ENCODE measurements around the gene POU2F1. TPM values are rescaled to one million over a fixed set of nuclear protein-coding genes. Genes with fewer than 3 reads are reported as not detected.

Gene POU2F1
- total RNA-seq, 1 donor from 2014 or later: 4.7 TPM

DNA sequence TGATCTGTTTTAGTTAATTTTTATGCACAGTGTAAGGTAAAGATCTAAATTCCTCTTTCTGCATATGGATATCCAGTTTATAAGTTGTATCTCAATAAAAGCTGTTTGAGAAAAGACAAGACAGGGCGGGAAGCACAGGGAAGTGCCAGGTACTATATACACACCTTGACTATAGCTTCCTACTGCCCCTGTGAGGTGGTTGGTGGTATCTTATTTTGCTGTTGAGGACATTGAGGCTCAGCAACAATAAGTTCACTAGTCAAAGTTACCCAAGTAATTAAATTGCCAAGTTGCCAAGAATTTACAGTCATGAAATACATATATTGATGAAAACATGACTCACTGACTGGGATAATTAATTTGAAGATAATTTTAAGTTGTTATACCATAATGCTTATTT lies 188.5 kb downstream of the POU2F1 start:
- ATAC-seq: peak; percentile 44
- DNase-seq (ENCODE audit: low spot score): no peak

DNA sequence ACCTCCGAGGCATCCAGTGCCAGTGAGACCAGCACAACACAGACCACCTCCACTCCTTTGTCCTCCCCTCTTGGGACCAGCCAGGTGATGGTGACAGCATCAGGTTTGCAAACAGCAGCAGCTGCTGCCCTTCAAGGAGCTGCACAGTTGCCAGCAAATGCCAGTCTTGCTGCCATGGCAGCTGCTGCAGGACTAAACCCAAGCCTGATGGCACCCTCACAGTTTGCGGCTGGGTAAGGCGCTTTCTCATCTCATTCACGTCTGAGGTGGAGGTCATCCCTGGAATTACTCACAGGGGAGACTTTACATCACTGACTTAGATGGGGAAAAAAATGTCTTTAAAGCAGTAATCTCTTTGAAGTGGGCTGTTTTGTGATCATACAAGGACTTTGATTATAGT lies 191.4 kb downstream of the POU2F1 start:
- ATAC-seq: no peak

DNA sequence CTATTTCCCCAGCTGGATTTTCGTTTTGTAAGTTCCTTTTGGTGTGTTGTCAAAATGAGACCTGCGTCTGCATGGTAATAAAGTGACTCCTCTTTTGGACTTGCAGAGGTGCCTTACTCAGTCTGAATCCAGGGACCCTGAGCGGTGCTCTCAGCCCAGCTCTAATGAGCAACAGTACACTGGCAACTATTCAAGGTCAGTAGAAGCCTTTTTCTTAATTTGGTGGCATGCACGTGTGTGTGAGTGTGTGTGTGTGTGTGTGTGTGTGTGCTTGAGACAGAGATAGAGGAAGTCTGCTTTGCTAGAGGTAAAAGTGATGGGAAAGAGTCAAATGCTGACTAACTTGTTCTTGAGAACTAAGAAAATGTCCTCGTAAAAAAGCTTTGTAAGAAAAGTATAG lies 192.2 kb downstream of the POU2F1 start:
- DNase-seq (ENCODE audit: low spot score): no peak
- ATAC-seq: no peak

More for the DNA sequence above, 191.4 kb downstream of the POU2F1 start:
- DNase-seq (ENCODE audit: low spot score): no peak

DNA sequence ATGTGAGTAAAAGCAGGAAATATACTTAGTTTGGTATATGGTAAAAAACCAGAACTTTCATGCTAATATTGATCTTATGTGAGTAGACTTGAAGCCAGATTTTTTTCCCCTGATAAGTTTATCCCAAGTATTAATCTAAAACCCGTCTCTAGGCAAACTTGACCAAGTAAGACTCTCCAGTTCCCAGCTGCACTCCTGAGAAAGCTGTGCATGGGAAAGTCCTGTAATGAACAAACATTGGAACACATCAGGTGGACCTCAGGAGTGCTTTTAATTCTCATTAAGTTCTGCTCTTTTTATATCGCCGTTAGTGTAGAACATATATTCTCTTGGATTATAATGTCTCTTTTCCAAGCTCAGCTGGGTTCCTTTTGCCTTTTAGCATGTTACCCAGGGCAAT lies 192.6 kb downstream of the POU2F1 start:
- DNase-seq (ENCODE audit: low spot score): no peak
- ATAC-seq: no peak

DNA sequence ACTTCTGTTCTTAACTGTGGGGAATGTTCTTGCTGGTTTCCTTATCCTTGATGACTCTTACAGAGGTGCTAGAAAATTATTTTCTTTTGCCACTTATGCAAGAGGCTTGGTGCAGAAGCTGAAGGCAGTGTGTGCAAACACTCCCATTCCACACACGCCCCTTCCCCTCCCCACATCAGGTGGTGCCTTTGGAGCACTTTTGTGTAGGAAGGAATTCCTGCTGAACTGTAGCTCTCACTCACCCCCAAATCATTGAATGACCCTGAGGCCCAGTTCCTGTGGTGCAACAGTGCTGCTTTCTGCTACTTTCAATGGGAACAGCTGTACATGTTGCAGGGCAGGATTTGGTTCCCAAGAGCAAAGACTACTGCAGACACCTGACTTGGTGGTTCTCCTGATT lies 195.8 kb downstream of the POU2F1 start:
- ATAC-seq (no peak), DNase-seq (ENCODE audit: low spot score) (no peak)

DNA sequence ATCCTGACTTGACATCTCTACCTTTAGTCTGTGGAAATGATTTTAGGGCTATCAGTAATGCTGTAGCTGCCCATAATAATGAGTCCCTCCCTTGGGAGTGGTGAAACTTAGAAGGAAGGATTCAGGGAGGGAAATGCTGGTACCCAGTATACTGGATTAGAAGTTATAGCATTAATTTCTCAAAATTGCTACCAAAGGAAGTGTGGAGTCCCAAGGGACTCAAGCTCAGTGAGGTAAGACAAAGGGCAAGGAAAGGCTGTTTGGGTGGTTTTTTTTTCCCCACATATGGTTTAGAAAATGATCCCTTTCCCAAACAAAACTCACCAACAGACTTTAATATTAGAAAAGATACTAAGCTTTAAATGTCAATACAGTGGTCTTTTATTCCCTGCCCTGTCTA lies 197.7 kb downstream of the POU2F1 start:
- ATAC-seq (no peak), DNase-seq (ENCODE audit: low spot score) (no peak)

DNA sequence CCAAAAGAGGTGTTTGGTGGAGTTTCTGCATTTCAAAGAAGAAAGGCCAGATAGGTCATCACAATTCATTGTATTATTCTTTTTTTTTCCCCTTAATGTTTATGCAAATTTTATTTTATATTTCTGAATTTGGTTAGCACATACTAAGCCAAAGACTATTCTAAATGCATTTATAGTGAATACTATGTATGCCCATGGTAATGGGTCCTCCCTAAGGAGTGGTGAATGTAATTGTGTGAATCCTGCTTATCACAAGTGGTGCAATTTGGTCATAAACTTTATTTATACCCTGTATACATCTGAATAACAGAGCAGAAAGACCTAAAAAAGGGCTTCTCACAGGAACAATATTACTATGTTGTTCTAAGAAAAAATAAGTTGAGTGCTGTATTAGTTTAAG lies 198.6 kb downstream of the POU2F1 start:
- ATAC-seq (no peak), DNase-seq (ENCODE audit: low spot score) (no peak)

DNA sequence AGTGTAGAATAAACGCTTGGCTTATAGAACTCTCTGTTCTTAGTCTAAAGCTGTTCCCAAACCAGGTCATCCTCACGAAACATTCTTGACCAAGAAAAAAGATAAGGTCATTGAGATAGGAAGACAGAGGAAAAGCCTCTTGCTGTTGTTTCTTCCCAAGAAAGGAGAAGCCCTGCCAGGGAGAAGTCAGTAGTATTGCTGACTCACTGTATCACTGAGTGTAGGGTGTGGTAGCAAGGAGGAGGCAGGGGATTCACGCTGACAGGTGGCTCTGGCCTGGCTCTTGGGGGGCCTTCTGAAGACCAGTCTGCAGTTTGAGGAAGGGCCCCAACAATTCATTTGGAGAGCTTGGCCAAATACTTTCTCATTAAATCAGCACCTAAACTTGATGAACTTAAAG lies 199.8 kb downstream of the POU2F1 start:
- ATAC-seq (no peak), DNase-seq (ENCODE audit: low spot score) (no peak)

DNA sequence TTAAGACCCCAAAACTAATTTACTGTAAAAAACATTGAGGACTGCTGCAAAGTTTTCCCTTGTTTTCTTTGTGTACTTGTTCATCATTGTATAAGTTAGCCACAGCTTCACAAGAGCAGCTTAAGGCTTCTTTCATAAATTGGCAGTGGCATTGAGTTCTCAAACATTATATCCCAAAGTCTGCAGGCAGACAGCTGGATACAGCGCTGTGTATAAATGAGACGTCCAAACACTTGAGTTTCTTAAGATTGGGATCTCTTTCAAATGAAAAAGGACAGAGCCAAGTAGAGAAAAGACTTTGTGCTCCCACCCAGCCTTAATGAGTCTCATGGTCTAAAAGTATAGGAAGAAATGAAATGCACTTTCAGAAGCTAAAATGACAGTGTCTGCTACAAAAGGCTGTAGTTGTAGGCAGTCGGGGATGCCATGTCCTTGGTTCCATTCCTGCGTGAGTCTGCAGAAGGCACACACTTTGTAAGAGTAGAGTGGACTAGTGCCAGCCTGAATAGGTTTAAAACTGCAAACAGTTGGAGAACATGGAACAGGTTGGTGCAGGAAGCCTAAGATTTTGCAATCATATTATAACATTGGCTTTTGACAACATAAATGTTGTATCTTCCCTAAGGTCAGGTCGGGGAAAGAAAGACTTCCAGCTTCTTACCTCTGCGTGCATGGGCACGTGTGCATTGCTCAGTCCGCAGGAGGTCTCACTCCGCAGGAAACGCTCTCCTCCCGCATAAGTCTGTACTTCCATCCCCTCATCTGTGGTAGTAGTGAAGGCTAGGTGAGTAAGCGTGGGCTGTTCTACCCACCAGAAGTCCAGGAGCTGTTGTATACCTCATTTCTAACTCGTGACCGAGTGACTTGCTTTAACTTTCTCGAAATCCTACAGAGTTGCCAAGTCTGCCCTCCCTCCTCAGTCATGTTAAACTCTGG lies 203.3 kb downstream of the POU2F1 start:
- DNase-seq (ENCODE audit: low spot score) (no peak), ATAC-seq (no peak)

DNA sequence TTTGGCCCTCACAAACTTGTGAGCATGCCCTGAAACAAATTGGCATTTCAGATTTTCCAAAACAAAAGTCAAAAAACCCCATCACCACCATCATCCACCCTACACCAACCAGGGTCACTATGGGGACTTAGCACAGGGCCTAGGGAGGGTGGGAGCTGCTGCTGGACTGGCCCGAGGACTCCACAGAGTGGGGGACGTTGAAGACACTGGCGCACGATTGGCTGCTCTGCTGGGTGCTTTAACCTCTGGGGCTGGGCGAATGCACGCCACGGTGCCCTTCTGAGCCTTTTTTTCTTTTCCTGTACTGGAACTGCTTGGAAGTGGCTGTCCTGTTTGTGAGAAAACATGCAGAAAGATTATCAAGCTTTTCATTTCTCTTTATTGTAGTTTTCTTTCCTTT lies 204.8 kb downstream of the POU2F1 start:
- no peak for DNase-seq (ENCODE audit: low spot score)

DNA sequence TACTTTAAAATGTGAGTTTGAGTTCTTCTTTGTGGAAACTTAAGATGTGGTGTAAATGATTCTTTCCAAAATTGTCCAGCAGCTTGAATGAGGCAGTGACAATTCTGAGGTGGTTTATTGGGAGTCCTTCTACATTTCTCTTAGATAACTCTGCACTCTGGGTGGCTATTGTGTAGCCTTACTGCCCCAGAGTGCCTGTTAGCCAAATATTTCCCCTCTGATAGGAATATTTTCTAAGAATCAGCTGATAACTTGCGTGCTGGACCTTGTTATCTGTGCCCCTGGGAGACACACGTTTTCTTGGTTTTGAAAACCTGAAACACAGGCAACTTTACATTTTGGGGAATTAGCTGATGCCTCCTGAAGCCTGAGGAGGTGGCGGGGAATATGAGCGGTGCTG lies 206.0 kb downstream of the POU2F1 start:
- no peak for ATAC-seq
- no peak for DNase-seq (ENCODE audit: low spot score)

More for the DNA sequence above, 204.8 kb downstream of the POU2F1 start:
- no peak for ATAC-seq

DNA sequence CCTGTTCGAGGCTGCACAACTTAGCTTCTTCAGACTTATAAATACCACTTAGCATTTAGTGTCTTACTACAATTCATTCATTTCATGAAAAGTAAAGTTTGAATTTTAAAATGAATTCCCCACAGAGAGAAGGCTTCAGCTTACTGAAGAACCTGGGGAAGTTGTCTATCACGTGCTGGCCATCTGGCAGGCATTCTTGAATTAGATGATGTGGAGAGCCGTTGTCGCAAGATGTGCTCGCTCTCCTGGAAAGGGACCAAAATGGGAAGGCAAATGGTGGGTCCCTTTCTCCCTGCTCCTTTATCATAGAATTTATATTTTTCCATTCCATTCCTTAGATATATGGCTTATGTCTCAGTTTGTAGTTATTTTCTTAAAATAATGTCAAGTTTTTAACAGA lies 207.2 kb downstream of the POU2F1 start:
- no peak for DNase-seq (ENCODE audit: low spot score)
- ATAC-seq: no peak

DNA sequence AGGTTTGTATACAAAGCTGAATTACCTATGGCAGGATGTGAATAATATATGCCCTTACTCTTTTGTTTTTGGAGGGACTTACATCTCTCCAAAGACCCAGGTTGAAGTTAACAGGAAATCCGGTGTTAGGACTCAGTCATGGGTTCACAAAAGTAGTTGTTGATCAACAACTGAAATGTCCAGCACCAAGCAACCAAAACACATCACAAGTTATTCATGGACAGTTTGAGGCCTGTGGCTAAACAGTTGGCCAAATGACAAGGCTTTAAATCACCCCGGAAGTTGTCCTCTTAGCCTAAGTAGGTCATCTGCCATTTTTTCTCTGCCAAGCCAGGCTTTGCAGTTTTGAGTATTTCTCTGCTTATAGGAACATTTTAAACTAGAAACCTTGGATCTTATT lies 207.7 kb downstream of the POU2F1 start:
- DNase-seq (ENCODE audit: low spot score): no peak
- ATAC-seq: no peak

DNA sequence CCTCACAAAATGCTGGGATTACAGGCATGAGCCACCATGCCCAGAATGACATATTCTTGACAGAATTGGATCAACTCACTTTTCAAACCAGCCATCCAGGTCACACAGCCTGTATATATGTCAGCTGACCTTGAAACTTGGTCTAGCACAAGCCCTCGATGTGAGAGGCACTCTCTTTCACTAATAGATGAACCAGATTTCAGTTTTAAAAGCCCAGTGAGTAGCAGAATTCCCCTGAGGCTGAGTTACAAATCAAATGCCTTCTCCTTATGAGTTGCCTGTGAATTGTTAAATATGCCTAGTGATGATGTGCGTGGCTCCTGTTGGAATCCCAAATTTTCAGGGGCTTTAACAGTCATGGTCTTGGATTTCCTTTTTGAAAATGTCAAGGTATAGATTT lies 208.9 kb downstream of the POU2F1 start:
- DNase-seq (ENCODE audit: low spot score): no peak

DNA sequence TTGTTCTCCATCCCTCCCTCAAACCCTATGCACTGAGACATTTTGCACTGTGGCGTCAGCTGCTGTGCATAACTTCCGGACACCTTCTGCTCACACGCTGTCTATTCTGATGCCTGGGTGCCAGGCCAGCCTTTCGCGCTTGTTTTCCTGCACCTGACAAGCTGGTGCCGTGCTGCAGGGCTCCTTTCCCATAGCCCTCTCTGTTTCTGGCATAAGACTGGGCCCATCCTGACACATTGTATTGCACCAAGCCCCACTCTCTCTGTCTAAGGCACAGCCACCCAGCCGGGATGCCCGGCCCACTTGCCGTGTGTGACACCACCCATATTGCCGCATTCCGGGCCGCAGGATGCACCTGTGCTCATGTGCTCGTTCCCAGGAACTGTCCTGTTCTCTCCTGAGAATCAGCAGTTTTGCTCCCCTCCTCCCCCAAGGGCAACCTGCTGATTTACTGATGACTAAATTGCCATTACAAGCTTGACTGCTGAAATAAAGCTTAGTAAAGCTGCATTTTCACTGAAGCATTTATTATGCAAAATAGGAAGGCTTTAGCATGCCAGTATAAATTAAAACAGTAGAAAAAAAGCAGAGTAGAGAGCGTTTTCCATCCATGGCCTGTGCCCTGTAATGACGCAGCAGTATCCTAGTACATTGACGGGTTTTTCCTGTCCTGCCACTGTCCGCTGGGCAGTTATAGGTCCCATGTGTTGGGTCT lies 209.6 kb downstream of the POU2F1 start:
- ATAC-seq (no peak), DNase-seq (ENCODE audit: low spot score) (no peak)

More for the DNA sequence above, 208.9 kb downstream of the POU2F1 start:
- ATAC-seq: no peak

DNA sequence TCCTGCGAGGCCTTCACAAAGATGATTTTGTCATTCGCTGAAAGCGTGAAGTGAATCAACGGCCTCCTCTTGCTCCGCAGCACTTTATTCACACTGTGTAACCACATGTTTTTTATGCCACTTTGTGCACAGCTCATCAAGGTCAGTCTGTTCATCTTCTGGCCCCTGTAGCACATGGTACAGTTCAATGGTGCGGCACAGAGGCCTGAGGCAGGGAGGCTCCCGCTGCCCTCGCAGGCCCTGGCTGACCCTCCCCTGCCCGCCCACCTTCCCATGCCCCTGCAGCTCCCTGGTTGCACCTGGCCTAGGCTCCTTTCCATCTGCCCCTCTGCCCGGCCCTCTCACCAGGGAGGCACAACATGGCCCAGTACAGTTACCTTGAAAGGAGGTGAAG lies 210.2 kb downstream of the POU2F1 start:
- ATAC-seq (no peak), DNase-seq (ENCODE audit: low spot score) (no peak)

DNA sequence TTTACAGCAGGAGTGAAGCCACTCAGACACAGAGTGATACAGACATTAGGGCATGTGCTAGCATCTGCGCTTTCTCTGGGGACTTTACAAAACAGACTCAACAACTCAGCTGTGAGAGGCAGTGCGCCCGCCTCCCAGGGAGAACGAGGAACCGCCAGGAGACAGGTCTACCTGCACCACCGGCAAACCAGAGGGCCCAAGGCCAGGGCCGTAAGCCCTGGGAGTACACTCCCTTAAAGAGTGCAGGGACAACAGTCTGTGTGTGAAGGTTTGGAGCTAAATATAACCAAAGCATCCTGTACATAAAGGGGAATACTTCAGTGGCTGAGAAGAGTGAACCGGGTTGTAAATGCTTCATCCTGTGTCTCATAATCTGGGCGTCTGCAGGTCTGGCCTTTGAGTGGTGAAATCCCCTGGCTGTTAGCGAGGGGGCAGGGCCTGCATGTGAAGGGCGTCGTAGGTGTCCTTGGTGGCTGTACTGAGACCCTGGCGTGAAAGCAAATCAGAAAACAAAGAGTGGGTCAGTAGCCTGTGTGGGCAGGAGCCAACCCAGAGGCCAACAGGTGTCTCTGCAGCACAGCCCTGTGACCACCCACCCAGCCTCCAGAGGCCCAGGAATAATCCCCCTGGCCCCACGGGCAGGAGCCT lies 210.7 kb downstream of the POU2F1 start:
- ATAC-seq: no peak

DNA sequence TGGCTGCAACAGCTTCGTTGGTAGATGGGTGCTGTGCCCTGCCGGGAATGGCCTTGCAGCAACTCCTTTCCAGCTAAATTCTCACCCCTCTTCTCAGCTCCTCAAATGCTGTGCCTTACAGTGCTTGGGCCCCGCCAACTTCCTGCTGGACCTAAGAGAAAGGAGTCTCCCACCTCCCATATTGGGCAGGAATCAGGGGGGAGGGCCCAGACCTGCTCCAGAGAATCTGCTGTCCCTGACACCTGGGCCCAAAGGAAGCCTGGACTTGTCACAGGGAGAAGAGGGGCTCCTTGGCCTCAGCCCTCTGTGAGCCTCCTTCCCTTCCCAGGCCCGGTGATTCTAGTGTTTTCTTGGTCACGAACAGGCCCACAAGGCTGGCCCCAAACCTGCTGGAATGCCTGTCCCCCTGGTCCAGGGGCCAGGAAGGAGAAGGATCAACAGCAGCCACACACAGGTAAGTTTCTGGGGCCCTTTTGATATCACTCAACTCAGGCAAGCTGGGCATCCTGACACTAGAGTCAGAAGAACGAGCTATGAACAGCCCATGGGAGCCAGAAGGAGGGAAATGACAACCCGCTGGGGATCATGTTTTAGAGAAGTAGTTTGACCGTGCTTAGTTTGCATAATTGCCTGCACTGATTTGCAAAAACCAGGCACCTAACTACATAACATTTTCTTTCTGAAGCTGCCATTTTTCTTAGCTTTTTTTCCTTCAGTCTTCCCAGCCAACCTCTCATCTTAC lies 211.4 kb downstream of the POU2F1 start:
- ATAC-seq (no peak), DNase-seq (ENCODE audit: low spot score) (no peak)

More for the DNA sequence above, 210.7 kb downstream of the POU2F1 start:
- no peak for DNase-seq (ENCODE audit: low spot score)

DNA sequence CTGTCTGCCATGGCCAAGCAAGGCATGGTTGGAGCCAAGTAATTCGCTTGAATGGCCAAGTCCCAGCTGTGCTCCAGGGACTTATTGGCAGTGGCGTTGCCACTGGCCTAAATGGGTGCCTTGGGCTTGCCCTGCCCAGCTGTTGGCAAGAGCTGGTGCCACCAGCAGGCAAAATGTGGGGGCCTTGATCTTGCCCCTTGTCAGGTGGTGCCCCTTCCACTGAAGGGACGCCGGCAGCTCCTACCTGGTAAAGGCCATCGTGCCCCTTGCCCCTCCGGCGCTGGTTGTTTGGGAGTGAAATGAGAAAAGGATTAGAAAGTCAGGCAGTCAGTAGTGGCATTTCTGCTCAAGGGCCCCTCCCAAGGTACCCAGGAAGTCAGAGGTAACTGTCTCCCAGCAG lies 212.1 kb downstream of the POU2F1 start:
- no peak for ATAC-seq

DNA sequence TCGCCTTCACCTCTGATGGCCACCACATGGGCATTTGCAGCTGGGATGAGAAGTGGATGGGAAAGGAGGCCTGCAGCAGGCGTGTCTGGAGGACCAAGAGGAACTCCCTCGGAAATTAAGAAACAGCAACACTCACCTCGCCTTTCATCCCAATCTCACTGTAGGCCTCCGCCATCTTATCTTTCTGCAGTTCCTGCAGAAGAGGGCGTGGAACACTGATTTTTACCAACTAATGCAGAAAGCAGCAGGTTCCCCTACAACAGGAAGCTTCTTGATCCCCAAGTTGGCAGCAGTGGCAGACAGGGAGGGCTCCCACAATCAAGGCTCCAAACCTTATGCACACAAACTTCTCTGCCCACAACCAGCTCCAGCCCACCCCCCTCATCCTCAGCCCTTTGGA lies 213.2 kb downstream of the POU2F1 start:
- no peak for ATAC-seq
- no peak for DNase-seq (ENCODE audit: low spot score)

More for the DNA sequence above, 212.1 kb downstream of the POU2F1 start:
- no peak for DNase-seq (ENCODE audit: low spot score)

DNA sequence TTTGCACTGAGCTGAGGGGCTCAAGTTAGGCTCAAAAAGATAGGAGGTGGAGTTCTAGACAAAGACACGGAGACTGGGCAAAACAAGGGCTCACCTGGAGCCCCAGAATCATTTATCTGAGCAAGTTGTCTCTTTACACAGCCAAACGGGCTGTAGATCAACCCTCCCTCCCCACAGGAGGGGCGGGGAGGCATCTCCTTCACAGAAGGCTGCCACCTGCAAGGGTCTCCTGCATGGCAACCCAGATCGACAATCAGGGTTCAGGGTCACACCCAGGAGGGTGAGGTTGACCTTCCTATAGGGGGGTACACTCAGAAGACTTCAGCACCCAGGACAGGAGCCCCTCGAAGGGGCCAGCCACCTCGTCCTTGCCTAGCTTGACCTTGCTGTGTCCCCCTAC lies 213.6 kb downstream of the POU2F1 start:
- no peak for DNase-seq (ENCODE audit: low spot score)
- ATAC-seq: no peak
